NOMO-1 treated with DMSO at 0.1 percent for 48 hours (cell line): ENCODE data around the gene FARP1.

Experiments
- DNase-seq: peaks from one replicate; lab custom pipeline; 2025; ENCODE audit not compliant: unreplicated experiment; lab: John Stamatoyannopoulos, UW

FARP1 gene

DNA sequence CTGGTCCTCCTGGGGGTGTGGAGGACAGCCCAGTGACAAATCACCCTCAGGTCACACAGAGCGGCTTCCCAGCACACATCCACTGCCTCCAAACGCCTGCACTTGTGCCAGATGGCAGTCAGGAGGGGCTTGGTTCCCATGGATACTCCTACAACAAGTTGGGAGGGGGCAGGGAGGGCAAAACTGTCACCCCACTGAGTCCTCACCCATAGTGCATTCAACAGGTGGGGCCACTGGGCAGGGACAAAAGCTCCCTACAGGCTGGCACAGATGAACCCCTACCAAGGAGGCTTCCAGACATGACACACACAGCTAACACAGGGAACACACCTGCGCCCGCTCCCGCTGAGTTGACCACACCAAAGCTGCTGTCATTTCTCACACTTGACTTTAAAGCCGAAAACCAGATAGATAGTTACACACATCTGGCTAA lies 313.5 kb downstream of the FARP1 start:
- DNase-seq = no peak

DNA sequence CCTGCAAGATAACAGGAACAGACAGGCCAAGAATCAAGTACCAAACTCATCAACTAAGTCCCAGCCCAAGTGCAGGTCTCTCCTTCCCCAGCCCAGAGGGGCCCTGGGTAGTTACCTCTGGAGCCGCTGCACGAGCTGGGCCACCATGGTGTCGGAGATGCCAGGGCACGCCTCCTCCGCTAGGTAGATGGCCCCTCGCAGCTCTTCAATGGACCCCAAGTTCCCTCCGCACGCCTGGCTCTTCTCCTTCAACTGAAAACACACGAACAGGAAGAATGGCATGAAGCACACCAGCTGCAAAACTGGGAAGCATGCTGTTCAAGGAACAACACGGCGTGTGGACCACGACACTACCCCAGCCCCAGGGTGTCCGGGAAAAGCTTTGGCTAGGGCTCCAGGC lies 314.2 kb downstream of the FARP1 start:
- no peak for DNase-seq

- no peak for DNase-seq
Observed at GRCh38 chr13:98458431-98458830, 315.5 kb downstream of the FARP1 start.

DNA sequence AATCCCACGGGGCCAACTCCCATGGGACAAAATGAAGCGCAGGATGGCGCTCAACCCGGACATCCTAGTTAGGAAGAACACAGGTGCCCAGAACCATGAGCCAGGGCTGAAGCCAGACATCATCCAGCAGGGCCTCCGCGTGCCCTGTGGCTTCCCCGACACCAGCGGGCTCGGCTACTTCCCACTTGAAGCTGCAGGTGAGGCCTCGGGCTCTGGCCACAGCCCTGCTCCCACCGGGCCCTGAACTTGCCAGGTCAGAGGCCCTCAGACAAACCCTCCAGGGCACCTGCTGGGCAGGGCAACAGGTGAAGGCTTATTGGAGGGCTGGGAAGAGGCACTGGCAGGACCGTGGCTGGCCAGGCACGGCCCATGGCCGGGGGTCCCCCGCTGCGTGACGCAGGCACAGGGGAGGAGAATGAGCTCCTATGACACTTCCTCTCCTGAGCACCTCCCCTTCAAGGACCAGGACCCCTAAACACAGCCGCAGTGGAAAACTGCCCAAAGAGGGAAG lies 316.3 kb downstream of the FARP1 start:
- DNase-seq = no peak

- DNase-seq = no peak
Observed at GRCh38 chr13:98459721-98460370, 317.0 kb downstream of the FARP1 start.

DNA sequence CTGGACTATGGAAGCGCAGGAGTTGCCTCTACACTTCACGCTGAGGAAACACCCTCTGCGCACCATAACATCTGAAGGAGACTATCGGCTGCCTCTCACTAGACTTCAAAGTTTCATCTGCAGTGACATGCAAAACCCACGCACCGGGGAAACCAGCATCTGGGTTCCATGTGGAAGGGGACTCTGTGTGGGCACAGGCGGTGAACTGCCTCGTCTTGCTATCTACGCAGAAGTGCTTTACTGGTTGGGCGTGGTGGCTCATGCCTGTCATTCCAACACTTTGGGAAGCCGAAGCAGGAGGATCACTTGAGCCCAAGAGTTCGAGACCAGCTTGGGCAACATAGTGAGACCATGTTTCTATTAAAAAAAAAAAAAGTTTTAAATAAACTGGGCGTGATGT lies 317.6 kb downstream of the FARP1 start:
- DNase-seq = no peak

DNA sequence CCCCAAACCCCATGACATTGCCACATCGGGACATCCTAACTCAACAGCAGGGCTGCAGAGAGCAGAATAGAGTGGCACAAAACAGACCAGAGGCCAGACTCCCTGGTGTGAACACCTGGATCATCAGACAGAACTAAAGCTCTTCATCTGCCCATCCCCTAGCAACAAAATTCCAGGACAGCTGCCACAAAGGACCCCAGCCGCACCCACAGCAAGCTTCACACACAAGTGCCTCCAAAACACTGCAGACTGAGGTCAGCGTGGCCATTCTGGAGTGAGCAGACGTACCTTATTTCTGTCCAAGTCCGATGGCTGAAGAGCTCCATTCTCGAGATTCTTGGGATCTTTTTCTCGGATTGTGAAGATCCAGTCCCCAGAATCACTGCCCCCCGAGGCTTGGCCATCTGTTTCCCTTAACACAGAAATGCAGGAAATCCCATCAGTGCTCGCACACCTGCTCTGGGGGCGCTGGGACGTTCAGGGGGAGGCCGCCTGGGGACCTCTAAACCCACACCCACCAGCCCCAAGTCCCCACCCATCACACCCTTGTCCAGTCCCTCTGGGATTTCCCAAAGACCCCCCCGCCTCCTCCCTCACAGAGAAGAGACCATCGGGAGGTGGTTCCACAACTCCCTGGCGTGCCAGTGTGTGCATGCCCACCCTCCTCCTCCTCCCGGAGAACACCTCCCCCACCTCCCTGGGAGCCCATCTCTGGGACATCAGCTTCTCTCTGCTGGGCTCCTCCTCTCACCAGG lies 318.8 kb downstream of the FARP1 start:
- no peak for DNase-seq

- DNase-seq = no peak
Observed at GRCh38 chr13:98462241-98462882, 319.5 kb downstream of the FARP1 start.

GRCh38 chr13:98462946-98463345 lies 320.1 kb downstream of the FARP1 start:
- DNase-seq = no peak

DNA sequence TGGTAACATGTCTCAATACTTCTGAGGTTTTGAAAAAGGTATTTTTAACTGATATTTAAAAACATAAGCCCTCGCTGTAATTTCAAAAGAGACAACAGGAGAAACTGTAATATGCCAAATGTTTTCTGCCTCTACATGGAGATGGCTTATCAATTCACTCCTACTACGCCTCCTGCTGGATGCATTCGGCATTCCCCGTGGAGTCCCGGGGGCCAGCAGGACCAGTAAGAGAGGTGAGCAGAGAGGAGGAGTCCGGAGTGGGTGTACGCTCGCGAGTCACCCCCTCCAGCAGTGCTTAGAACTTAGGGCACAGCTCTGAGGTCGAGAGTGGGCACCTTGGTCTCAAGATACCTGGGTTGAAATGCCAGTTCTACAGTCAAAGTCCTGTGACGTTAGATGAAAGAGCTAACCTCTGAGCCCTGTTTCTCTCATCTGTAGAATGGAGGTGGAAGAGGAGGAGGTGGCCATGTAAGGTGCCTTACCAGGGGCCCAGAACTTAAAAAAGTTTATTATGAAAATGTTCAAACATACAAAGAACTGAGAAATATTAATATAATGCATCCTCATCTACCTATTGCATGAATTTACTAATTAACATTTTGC lies 323.8 kb downstream of the FARP1 start:
- no peak for DNase-seq

DNA sequence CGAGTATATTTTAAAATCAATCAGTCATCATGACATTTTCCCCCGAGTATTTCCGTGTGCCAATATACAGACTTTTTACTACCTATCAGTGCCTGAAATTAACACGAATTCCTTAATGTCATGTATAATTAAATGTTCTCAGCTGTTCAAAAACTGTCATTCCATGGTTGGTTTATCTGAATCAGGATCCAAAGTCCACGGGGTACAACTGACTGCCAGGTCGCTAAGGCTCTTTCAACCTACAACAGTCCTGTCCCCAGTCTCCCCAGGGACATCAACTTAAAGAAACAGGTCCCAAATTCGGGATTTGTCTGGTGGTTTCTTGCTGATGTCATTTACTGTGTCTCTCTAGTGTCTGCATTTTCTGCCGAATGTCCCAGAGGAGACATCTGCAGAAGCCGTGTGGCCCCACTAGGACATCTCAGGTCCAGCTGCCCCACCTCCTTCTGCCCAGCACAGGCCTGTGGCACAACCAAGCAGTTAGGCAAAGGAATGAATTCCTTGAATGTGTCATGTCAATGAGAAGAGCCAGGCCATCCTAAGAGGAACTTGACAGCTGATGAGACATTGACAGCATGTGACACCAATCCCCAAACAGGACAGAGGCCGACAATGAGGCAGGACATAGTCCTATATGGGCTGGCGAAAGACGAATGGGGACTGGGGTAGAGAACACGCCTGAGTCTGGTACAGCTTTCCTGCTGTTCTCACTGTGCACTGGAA lies 324.5 kb downstream of the FARP1 start:
- DNase-seq = no peak

GRCh38 chr13:98468361-98468760 lies 325.5 kb downstream of the FARP1 start:
- DNase-seq = no peak

DNA sequence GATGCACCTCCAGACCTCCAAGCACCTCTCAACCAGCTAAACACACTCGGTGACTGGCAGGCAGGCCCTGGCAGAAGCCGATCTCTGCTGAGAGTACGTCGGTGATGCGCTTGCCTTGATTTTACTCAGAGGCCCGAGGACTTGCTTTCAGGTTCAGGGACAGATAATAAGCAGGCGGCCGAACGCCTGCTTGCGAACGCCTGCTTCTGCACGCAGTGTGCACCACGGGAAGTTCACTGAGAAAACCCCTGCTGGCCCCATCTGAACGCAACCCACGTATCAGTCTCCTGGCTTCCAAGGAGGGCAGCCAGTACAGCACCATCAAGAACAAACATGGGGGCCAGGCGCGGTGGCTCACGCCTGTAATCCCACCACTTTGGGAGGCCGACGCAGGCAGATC lies 326.0 kb downstream of the FARP1 start:
- DNase-seq = no peak

DNA sequence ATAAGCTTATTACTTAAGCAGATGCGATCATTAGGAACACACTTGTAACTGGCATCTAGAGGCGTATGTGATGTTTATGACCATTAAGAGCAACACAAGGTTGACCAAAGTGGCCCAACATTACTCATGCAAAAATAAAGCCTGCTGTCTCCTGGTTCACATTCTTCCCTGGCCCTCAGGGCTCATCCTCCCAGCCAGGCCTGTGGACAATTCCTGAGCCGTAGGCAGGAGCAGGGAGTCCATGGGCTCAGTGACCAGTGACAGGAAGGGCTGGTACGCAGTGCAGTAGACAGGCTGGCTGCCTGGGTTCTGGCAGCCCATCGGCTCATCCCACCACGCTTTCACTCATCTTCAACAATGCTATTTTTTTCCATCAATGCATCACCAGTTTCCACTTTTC lies 328.0 kb downstream of the FARP1 start:
- no peak for DNase-seq

DNA sequence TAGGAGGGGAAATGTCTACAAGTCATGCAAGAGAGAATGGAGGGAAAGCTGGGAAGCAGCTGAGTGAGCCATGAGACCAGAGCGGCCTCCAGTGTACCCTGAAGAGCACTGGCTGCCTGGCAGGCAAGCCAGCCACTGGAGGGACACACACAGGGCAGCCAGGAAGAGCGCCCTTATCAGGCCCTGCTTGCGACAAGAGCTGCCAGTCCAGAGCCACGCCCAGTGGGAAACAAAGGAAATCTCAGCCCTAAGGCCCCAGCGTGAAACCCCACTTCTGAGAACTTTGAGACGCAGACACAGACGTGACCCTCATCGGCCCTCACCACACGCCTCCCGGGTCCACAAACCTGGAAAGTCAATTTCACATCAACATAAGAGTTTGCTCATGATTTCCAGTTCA lies 329.0 kb downstream of the FARP1 start:
- no peak for DNase-seq

GRCh38 chr13:98473135-98473787 lies 330.4 kb downstream of the FARP1 start:
- no peak for DNase-seq

GRCh38 chr13:98473788-98474144 lies 330.9 kb downstream of the FARP1 start:
- DNase-seq = no peak

- no peak for DNase-seq
Observed at GRCh38 chr13:98474292-98474691, 331.4 kb downstream of the FARP1 start.

GRCh38 chr13:98474761-98475160 lies 331.9 kb downstream of the FARP1 start:
- DNase-seq = no peak

DNA sequence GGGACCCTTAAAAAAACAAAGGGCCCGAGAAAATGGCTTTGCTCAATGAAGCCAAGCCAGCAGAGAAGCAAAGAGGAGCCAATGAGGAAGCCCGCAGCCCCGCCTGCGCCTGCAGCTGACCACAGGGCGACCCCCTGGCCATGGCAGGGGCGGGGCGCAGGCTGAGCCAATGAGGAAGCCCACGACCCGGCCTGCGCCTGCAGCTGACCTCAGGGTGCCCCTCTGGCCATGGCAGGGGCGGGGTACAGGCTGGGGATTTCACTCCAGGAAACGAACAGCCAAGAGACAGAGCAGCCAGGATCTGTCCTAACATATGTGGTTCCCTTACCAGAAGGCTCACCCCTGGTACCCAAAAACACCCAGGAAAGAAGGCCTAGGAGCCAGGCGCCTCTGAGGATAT lies 332.6 kb downstream of the FARP1 start:
- no peak for DNase-seq

GRCh38 chr13:98476106-98476505 lies 333.2 kb downstream of the FARP1 start:
- DNase-seq = no peak
